ENCODE data around the gene EIF5A.

Gene EIF5A

GRCh38 chr17:7285679-7286078, 21.7 kb upstream of the EIF5A start:
- no peak for DNase-seq

GRCh38 chr17:7289256-7290032, 18.0 kb upstream of the EIF5A start:
- no peak for DNase-seq

DNA sequence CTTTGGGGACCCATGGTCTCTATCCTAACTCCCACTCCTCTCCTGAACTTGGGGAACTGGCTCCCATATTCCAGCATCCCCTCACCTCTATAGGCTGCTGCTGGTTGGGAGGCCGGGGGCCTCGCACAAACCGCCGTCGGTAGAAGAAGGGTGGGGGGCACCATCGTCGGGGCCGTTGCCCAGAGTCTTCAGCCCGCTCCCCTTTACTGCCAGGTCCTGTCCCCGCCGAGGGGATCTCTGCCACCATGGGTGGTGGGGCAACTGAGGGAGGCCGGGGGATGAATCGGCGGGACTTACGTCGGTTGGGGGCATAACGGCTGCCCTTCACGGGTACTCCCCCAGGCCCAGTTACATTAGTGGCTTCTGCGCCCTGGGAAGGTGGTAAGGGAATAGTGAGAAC, 17.3 kb upstream of the EIF5A start:
- DNase-seq = no peak

DNA sequence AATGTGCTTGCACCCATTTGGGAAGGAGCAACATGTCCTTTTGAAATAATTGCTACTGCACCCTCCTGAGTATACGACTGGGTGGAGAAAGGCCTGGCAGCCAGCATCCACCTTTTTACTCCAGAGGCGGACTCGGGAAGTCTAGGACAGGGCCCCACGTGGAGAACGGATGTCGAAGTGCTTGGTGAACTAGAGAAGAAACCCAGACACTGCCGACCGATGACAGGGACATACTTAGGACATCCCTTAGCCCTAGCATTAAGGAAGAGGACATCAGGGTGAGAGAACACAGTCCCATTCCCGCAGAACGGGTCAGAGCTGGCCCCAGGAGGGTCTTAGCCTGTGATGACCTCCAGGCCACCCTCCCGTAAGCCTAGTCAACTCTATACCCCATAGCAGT, 16.7 kb upstream of the EIF5A start:
- DNase-seq = no peak

- no peak for DNase-seq
Observed at GRCh38 chr17:7292194-7292593, 15.2 kb upstream of the EIF5A start.

- no peak for DNase-seq
Observed at GRCh38 chr17:7292729-7293128, 14.7 kb upstream of the EIF5A start.

DNA sequence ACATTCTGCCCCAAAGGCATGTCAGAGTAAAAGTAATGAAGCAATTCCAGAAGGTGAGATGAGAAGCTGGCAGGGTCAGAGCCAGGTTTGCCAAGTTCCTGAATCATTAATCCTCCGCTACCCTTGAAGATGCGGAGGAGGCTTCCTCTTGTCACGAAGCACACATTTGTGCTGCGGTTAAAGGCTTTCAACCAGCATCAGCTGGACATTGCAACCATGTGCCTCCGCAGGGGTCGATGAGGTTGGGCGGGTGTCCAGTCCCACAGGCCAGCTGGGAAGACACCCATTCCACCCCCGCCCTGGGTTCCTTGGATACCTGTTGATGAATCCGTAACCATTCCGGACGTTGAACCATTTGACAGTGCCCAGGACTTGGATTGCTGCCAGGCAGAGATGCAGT, 14.3 kb upstream of the EIF5A start:
- no peak for DNase-seq

GRCh38 chr17:7293816-7294613, 13.4 kb upstream of the EIF5A start:
- DNase-seq = peak; percentile 38

DNA sequence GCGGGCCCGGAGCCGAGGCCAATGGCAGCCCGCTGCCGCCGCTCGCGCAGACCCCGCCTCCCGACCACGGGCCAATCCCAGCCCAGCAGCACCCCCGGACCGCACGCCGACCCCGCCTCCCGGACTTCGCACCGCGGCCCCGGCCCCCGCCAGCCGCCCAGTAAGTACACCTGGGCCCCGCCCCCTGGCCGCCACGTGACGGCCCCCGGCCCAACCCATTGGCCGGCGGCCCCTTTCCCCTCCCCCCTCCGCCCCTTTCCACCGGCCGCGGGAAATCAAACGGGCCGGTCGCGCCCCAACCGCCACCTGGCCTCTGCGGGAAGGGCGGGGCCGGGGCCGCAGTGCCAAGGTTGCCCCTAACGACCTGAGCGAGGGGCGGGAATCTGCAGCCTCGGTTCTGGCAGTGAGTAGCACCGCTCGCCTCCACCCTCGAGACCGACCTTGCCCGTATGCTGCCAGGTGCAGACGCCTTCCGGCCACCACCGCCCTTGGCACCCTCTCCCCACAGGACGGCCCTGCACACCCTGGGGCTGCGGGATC, 12.7 kb upstream of the EIF5A start, which contains the start of gene YBX2:
TSS of gene YBX2 (minus strand) at position 26 of the 540 bp plus-strand sequence. CDS start 139 bp downstream, outside the sequence.
- DNase-seq = peak; percentile 70

DNA sequence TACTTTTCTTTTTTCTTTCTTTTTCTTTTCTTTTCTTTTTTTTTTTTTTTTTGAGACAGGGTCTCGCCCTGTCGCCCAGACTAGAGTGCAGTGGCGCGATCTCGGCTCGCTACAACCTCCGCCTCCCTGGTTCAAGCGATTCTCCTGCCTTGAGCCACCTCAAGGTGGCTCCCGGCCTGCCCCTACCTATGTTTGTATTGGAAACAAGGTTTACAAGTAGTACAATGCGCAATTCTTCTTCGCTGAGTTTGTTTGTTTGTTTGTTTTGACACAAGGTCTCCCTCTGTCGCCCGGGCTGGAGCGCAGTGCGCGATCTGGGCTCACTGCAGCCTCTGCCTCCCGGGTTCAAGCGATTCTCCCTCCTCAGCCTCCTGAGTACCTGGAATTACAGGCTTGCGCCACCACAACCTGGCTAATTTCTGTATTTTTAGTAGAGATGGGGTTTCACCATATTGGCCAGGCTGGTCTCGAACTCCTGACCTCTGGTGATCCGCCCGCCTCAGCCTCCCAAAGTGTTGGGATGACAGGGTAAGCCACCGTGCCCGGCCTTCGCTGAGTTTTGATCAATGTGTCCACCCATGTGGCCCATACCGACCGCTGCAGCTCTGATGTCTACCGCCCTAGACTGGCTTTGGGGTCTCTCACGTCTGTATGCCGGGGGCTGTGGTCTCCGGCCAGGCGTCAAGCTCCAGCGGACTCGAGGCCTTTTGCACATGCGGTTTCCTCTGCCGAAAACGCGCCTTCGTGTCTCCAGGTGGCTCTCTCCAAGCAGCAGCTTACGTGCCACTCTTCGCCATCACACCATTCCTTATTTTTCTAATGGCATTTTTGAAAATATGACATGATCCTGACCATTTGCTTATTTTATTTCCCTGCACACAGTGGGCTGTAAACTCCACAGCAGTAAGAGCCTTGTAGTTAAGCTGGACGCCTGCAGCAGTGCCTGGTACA, 11.9 kb upstream of the EIF5A start:
- no peak for DNase-seq

GRCh38 chr17:7296189-7296861, 11.1 kb upstream of the EIF5A start:
- peak; percentile 46 for DNase-seq

- DNase-seq = no peak
Observed at GRCh38 chr17:7304179-7304578, 3.2 kb upstream of the EIF5A start.

DNA sequence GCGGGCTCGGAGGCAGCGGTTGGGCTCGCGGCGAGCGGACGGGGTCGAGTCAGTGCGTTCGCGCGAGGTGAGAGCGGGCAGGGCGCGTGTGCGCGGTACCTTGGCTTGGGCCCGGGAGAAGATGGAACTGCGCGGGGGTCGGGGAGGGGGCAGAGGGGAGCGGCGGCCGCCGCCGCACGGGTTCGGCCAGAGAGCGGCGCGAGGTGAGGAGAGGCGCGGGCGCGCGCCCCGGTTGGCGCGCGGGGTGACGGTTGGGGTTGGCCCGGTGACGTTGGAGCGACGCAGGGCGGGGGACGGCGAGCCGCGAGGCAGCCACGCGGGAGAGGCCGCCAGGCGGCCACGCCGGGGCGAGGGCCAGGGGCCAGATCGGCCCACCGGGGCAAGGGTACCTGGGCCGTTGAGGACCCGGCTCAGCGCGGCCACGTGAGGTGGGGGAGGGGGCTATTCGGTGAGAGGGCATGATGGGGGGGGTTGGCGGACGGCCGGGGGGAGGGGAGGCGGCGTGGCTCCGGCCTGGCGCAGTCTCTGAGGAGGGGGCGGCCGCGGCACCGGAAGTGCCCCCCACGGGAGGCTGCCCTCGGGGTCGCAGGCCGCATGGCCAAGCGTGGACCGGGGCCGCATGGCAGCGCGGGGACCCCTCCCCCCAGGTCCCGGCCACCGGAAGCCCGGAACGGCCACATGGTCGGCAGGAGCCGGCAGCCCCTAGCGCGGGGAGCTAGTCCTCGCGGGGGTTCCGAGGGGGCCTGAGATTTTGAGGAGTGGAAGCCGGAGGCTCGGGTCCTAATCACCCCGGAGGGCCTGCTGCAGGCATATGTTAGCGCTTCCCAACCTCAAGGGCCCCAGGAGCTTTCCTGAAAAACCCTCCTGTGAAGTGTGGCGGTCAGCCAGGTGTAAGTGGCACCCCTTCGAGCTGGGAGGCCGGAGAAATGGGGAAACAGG, 527 bp downstream of the EIF5A start:
- peak; percentile 60 for DNase-seq

DNA sequence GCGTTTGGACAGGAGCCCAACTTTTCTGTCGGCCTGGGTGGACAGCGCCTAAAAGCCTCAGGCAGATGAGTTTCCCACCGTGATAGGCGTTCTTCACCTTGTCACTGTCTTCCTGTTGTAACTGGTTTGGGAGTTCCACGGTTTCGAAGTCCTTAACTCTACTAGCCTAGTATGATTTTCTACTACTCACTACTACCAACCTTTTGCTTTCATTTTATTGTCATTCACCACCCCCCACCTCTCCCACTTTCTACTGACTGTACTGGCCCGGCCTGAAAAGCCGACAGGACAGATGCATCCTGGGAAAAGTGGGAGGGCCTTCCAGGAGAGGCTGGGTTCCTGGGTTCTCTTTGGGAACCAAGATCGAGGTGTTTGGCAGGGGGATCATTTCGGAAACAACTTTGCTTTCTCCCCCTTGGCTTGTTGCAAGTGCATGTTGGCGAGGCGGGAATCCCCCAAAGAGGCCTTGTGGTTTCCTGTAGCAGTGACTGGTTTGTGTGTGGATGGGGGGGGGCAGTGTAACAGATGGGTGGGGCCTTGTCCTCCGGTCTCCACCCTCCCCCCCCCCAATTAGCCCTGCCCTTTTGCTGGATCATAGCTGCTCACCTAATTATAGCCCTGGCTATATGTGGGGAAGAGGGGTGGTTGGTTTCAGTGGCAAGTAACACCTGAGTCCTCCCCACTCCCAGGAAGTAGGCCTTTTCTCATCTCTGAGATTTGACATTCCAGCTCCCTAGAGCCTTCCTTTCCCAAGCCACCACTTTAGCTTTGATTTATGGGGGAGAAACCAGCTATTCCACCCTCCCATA, 1.4 kb downstream of the EIF5A start:
- no peak for DNase-seq

- no peak for DNase-seq
Observed at GRCh38 chr17:7309628-7310027, 2.2 kb downstream of the EIF5A start.

DNA sequence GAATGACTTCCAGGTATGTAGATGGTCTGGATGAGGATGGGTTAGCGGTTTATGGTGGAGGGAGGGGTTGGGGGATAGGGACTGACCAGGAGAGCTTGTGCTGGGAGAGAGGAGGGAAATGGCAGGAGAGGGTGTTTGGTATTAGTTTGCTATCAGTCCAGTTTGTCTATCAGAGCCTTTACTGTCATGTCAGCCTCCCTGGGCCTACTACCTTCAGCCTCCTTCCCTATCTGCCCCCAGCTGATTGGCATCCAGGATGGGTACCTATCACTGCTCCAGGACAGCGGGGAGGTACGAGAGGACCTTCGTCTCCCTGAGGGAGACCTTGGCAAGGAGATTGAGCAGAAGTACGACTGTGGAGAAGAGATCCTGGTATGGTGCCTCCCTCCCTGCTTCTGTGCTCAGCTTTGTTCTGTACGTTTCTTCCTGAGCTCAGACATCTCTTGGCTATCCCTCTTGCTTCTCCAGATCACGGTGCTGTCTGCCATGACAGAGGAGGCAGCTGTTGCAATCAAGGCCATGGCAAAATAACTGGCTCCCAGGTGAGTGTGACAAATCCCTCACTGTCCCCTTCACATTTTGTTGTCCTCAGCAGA, 3.8 kb downstream of the EIF5A start:
- DNase-seq = no peak

- DNase-seq = no peak
Observed at GRCh38 chr17:7312432-7313087, 5.1 kb downstream of the EIF5A start.

DNA sequence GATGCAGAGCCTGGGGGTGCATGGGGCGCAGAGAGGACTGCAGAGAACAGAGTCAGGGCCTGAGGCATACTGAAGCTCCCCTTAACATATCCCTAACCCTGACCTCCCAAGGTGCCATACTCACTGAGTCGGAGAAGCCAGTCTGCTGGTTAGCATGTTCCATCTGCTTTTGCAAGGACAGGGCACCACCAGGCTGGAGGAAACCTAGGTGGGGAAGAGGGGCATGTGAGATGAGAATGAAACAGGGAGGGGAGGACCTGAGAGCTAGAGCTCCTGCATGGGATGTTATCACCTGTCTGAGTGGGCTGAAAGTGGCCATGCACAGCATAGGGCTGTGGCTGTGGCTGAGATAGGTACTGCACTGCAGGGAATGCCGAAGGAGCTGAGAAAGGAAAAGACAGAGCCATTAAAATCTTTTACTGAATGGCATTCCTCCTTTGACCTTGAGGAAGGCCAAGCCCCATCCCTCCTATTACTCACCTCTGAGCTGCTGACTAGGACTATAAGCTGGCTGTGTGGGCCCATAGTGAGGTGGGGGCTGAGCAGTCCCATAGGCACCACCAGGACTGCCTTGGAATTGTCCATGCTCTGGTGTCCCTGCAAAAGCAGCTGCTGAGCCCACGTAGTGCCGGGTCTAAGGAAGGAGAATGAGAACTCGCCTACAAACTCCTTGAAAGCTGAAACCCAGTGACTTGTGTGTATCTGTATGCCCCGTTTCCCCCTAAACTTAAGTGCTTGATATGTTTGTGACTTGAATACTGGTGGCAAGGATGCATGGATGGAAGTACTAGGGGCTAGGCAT, 5.9 kb downstream of the EIF5A start:
- no peak for DNase-seq
